ENCODE measurements around the gene TET3.
A peak's percentile ranks its signal among the peaks of the same experiment; 100 is the strongest.

TET3 gene

DNA sequence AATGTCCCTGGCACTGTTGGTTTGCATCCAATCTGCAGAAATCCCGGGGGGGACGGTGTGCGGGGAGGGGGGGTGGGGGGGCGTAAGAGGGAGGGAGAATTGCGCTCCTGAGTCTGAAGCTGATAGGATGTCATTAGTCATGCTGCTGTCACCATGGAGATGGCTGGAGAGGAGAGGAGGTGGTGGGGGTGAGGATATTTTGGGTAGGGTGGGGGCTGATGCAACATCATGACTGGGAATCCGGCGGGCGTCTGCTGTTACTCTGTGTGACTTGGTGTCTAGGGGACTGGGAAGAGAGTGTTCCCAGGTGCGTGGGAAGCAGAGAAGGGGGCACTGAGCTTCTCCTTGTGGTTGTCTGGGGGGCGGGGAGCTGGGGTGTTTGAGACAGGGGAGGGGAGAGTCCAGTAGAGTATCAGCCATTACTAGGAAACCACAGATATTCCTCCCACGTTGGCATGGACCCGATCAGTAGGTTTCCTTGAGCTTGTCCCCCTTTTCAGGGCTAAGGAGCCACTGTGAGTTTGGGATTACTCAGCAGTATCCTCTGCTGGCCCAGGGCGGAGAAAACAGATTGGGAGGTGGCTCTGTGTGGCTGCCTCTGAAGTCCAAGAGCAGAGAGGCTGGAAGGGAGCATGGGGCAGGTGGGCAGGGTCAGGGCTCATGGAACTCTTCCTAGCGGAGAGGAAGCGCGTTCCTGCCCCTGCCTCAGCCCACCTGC is 18.9 kb downstream of the TET3 start:
- peak overlapping the region; percentile 24 for H3K4me3 ChIP-seq (ENCODE audit: low read depth, low read length)

DNA sequence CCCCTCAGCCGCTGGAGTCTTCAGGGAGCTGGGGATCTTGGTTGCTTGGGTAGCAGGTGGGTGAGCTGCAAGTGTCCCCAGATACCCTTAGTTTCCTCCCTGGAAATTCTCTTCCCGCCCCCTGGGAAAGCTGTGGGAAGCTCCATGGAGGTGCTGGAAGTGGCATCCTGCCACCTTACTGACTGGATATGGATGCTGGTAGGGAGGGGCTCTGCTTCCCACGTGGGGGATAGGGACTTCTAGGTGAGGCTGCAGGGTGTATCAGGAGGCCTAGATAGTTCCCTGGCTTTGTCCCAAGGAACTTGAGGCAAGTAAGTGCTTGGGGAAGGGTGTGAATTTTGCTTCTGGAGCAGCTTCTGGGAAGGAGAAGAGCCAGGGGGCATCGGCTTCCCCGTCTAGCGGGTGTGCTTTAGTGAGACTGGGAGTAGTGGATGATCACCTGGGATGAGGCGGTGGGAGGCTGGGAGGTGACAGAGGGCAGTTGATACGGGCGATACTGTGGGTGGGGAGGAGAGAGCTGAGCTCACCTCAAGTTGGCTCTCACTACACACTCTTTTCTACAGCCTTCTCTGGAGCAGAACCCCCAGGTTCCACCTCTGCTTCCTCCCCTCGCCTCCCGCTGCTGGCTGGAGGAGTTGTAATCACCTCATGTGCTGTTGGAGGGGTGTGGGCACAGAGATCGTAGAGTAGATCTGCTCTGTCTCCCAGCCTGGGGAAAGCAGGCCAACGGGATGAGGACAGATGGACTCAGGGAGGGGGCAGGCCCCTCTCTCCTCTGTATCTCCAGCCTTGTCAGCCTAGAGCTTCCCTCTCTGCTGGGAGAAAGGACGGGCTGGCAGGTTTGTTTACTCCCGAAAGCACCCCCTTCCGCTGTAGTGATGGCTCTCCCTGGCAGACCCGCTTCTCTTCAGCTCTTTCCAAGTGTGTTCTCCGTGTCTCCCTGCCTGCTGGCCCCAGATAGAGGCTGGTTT is 19.8 kb downstream of the TET3 start:
- H3K4me3 ChIP-seq (ENCODE audit: low read depth, low read length), result no peak overlapping the region

DNA sequence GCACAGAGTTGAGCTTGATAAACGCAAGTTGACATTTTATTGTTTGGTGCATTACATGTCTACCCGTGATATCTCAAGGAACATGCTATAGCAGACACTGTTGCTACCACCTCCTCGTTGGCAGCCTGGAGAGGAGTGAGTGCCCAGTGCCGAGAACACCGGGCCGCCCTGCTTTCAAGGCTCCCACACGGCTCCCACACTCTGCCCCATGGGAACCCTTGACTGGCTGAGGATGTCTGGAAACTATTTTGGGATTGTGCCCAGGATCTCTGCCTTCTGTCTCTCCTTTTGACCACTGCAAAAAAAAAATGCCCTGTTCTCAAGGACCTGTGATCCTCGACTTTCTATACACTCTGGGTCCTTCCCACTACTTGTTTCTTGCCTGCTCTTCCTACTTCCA is 21.1 kb downstream of the TET3 start:
- H3K4me3 ChIP-seq (ENCODE audit: low read depth, low read length), result no peak overlapping the region

DNA sequence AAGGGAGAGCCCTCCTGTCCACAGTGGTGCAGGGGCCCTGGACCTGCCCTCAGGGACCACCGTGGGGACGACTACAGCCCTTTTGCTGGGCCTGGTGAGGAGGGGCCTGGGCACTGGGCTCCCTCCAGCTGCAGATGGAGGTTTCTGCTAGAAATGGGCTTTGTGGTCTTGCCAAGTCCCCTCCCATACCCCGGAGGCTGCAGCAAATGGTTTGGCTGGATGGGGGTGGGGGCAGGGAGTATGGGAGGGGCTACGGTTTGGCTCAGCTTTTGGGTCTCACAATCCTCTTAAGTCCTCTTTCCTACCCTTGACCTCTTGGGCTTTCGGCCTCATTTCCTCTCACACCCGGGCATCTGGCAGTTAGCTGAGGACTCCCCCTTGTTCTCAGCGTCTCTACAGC is 21.7 kb downstream of the TET3 start:
- no peak overlapping the region for H3K4me3 ChIP-seq (ENCODE audit: low read depth, low read length)

DNA sequence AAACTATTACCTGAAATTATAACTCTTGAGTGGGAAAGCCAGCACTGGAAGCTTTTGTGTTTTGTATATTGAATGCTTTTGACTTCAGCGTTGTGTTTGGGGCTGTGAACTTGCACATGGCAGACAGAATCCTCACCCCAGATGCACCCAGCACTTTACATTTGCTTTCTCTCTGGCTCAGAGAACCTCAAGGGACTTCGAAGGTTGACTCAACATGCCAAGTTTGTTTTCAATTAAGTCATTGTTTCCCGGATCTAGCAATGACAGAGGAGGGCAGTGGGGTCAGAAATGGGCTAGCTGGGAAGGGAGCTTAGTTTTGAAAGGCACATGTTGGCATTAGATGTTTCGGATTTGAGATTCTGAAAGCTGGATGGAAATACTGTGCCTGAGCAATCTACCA is 22.4 kb downstream of the TET3 start:
- H3K4me3 ChIP-seq (ENCODE audit: low read depth, low read length), result no peak overlapping the region

- H3K4me3 ChIP-seq (ENCODE audit: low read depth, low read length), result no peak overlapping the region
Measured at GRCh38 chr2:74007711-74008110, 23.0 kb downstream of the TET3 start.

DNA sequence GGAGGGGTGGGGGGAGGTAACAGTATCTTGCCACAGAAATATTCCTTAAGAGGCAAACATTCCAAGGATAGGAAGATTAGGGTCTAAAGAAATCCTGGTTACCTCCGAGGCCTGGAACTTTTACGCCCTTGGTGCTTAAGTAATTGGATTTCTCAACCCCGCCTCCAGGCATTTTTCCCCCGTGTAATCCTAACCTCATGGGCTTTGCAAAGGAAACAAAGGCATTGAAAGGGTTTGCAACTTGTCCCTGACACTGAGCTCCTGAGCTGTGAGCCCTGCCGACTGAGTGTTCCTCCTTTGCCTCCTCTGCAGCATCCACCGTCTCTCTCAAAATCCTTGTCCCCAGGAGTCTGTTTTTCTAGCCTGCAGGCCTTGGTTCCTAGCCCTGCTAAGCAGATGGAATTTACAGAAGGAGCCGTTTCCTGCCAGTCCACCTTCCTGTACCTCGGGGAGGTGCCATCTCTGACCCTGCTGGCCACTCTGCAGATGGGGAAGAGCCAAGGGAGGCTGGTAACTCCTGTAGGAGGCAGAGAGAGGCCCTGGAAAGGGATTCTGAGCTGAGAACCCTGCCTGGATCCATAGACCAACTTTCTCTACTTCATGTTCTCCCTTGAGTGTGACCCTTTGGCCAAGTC is 24.2 kb downstream of the TET3 start:
- H3K4me3 ChIP-seq (ENCODE audit: low read depth, low read length), result no peak overlapping the region

DNA sequence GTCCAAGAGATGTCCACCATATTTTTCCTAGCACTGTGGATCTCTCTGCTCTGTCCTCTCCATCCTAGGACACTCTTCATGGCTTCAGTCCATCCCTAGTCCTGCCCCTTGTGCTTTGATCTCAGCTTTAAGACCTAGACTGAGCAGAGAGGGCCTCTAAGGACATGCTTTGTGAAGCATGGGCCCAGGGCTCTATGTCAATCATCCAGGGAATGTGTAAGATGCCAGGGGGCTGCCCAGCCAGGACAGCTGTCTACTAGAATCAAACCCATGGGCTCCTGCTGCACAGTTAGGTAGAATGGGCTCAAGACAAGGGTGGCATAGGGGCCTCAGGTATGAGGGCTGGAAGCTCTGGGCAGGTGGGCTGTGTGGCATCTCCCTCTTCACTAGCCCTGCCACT is 24.9 kb downstream of the TET3 start:
- H3K4me3 ChIP-seq (ENCODE audit: low read depth, low read length), result no peak overlapping the region

DNA sequence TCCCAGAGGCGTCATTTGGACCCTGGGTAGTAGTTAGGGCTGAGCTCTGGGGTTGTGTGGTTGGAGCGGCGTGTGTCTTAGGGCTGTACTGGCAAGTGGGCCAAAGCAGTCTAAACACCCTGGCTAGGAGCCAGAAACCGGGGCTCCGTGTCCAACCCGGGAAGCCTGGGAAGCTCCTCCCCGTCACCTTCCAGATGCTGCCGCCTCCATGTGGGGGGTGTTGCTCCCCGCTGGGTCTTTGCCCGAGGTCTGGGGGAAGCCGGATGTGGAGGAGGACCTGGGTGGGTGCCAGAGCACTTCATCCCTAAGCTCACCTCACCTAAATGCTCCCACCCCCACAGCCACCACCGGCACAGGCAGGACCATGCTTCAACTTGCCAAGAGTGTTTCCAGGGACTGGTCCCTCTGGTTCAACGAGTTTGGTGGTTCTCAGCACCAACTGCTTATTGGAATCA is 25.4 kb downstream of the TET3 start:
- H3K4me3 ChIP-seq (ENCODE audit: low read depth, low read length), result no peak overlapping the region

- no peak overlapping the region for H3K4me3 ChIP-seq (ENCODE audit: low read depth, low read length)
Measured at GRCh38 chr2:74011246-74011645, 26.5 kb downstream of the TET3 start.

DNA sequence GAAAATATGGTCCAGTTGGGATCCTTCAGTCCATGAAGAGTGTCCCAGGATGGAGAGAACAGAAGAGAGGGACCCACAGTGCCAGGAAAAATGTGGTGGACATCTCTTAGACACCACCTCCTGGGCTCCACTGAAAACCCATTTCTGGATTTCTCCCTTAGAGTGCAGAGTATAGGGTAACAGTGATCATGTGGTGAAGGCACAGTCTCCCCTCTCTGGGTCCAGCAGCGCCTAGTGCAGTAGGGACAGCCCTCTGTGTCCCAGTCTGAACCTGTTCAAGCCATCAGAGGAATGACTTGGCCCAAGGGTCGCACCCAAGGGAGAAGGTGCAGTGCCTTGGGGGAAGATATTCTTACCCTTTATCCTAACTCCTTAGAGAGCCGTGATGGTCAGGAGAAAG is 30.1 kb downstream of the TET3 start:
- H3K4me3 ChIP-seq (ENCODE audit: low read depth, low read length), result no peak overlapping the region

DNA sequence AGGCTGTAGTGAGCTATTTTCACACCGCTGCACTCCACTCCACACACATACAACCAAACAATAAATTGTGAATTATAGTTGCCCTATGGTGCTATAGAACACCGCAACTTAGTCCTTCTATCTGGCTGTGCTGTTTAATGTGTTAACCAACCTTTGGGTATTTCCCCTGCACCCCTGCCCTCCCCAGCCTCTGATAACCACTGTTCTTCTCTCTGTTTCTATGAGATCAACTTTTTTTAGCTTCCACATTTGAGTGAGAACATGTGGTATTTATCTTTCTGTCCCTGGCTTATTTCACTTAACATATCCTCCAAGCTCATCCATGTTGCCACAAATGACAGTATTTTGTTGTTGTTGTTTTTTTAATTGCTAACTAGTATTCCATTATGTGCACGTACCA is 32.5 kb downstream of the TET3 start:
- no peak overlapping the region for H3K4me3 ChIP-seq (ENCODE audit: low read depth, low read length)

DNA sequence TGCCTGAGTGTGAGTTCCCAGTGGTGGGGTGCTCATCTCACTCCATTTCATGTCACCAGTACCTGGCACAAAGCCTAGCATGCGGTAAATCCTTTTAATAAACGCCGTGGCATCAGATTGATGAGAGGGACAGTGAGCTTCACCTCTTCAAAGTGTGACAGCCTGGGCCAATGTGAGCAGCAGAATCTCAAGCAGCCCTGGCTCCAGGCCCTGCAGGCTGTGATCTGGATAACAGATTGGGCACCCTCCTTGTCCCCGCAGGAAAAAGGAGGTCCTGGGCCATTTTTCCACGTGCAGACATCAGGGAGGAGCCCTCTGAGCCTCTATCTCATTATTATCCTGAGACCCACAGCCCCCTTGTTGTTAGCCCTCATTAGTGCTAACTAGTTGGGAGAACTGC is 34.8 kb downstream of the TET3 start:
- no peak overlapping the region for H3K4me3 ChIP-seq (ENCODE audit: low read depth, low read length)

GRCh38 chr2:74020702-74021406 is 36.1 kb downstream of the TET3 start:
- H3K4me3 ChIP-seq (ENCODE audit: low read depth, low read length), result no peak overlapping the region

GRCh38 chr2:74021407-74021755 is 36.7 kb downstream of the TET3 start:
- H3K4me3 ChIP-seq (ENCODE audit: low read depth, low read length), result no peak overlapping the region

GRCh38 chr2:74024216-74024615 is 39.5 kb downstream of the TET3 start:
- H3K4me3 ChIP-seq (ENCODE audit: low read depth, low read length), result no peak overlapping the region

- no peak overlapping the region for H3K4me3 ChIP-seq (ENCODE audit: low read depth, low read length)
Measured at GRCh38 chr2:74025971-74026612, 41.4 kb downstream of the TET3 start.

- H3K4me3 ChIP-seq (ENCODE audit: low read depth, low read length), result no peak overlapping the region
Measured at GRCh38 chr2:74026687-74027241, 42.1 kb downstream of the TET3 start.

DNA sequence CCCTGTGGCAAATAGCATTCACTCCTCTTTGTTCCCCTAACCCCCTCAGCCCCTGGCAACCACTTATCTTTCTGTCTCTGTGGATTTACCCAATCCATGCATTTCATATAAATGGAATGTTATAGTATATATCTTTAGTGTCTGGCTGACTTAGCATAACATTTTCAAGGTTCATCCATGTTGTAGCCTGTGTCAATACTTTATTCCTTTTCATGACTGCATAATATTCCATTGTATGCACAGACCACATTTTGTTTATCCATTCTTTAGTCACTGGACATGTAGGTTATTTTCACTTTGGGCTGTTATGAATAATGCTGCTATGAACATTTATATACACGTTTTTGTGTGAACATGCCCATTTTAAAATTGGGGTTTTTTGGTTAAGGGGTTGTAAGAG is 42.8 kb downstream of the TET3 start:
- H3K4me3 ChIP-seq (ENCODE audit: low read depth, low read length), result no peak overlapping the region

GRCh38 chr2:74028290-74028689 is 43.6 kb downstream of the TET3 start:
- H3K4me3 ChIP-seq (ENCODE audit: low read depth, low read length), result no peak overlapping the region

All from iPS-11a (cell line).